Measurements from ENCODE around the gene GHR.
A peak's percentile ranks its signal among the peaks of the same experiment; 100 is the strongest.
"Not testable (repeated sequence)": the region's sequence is repeated elsewhere in the genome, so short reads cannot be mapped to it uniquely, and the experiment has no call there.

The GHR gene

GRCh38 chr5:42654645-42655044, 231.4 kb downstream of the GHR start:
- no peak for DNase-seq

- no peak for DNase-seq
These were observed 232.9 kb downstream of the GHR start for GRCh38 chr5:42655982-42656650.

GRCh38 chr5:42656651-42657015, 233.4 kb downstream of the GHR start:
- DNase-seq = no peak

- not testable (repeated sequence) for DNase-seq
These were observed 236.6 kb downstream of the GHR start for GRCh38 chr5:42659869-42660268.

- DNase-seq = no peak
These were observed 242.6 kb downstream of the GHR start for GRCh38 chr5:42665857-42666256.

GRCh38 chr5:42666869-42667268, 243.6 kb downstream of the GHR start:
- DNase-seq = no peak

- no peak for DNase-seq
These were observed 245.0 kb downstream of the GHR start for GRCh38 chr5:42668254-42668653.

- no peak for DNase-seq
These were observed 249.7 kb downstream of the GHR start for GRCh38 chr5:42672925-42673324.

- no peak for DNase-seq
These were observed 252.4 kb downstream of the GHR start for GRCh38 chr5:42675602-42676001.

- DNase-seq = no peak
These were observed 253.1 kb downstream of the GHR start for GRCh38 chr5:42676362-42676761.

- DNase-seq = no peak
These were observed 254.1 kb downstream of the GHR start for GRCh38 chr5:42677156-42677842.

- no peak for DNase-seq
These were observed 256.8 kb downstream of the GHR start for GRCh38 chr5:42680046-42680445.

- DNase-seq = not testable (repeated sequence)
These were observed 261.8 kb downstream of the GHR start for GRCh38 chr5:42685078-42685477.

GRCh38 chr5:42689391-42689790, 266.2 kb downstream of the GHR start:
- no peak for DNase-seq

- no peak for DNase-seq
These were observed 268.2 kb downstream of the GHR start for GRCh38 chr5:42691413-42691937.

GRCh38 chr5:42701351-42702059, 278.3 kb downstream of the GHR start:
- no peak for DNase-seq

- DNase-seq = no peak
These were observed 280.0 kb downstream of the GHR start for GRCh38 chr5:42703238-42703637.

GRCh38 chr5:42715785-42716184, 292.5 kb downstream of the GHR start:
- no peak for DNase-seq

GRCh38 chr5:42718591-42718990, 295.4 kb downstream of the GHR start:
- DNase-seq = no peak

GRCh38 chr5:42719034-42719433, 295.8 kb downstream of the GHR start:
- no peak for DNase-seq

- DNase-seq = peak; percentile 1
These were observed 297.0 kb downstream of the GHR start for GRCh38 chr5:42720251-42720650.

GRCh38 chr5:42721484-42721883, 298.2 kb downstream of the GHR start:
- DNase-seq = no peak

GRCh38 chr5:42734531-42735058, 311.4 kb downstream of the GHR start:
- DNase-seq = not testable (repeated sequence)

GRCh38 chr5:42740920-42741319, 317.7 kb downstream of the GHR start:
- no peak for DNase-seq

Data from activated effector memory CD4-positive, alpha-beta T cell treated with Interleukin-2 at 50 U/mL for 16 hours (primary cell).